C4-2B (cell line): ENCODE measurements around the gene FAM229A.

ENCODE experiments used
- CTCF ChIP-seq: fragments of 450-650 bp; conservative IDR thresholded peaks from 2 replicates; pipeline ENCODE4 v1.5.1; 2017; ENCODE audit warnings: mild to moderate bottlenecking
- ZFX ChIP-seq: fragments of 450-650 bp; IDR thresholded peaks from 2 replicates; pipeline ENCODE4 v1.6.1; 2017

- TF ChIP-seq CTCF (no peak), ZFX (no peak)
Observed at GRCh38 chr1:32316903-32317277, 45.4 kb downstream of the FAM229A start.
